Measurements from ENCODE around the gene DDX3X.
"Not testable (repeated sequence)": the region's sequence is repeated elsewhere in the genome, so short reads cannot be mapped to it uniquely, and the experiment has no call there.

Gene DDX3X

DNA sequence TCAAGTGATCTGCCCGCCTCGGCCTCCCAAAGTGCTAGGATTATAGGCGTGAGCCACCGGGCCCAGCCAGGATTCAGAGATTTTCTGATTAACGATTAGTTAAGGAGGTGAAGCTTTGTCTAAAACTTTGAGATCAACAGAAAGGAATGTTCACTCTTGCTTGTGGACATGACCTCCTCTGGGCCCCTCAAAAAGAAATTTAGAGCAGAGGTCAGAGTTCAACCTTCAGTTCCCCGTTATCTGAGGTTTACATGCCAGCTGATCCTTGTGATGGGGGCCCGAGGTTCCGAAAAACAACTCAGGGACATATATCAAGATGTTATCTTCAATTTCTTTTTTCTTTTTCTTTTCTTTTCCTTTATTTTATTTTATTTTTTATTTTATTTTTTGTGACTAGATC, 54.6 kb downstream of the DDX3X start (continued):
- TF ChIP-seq, protein P1, sequence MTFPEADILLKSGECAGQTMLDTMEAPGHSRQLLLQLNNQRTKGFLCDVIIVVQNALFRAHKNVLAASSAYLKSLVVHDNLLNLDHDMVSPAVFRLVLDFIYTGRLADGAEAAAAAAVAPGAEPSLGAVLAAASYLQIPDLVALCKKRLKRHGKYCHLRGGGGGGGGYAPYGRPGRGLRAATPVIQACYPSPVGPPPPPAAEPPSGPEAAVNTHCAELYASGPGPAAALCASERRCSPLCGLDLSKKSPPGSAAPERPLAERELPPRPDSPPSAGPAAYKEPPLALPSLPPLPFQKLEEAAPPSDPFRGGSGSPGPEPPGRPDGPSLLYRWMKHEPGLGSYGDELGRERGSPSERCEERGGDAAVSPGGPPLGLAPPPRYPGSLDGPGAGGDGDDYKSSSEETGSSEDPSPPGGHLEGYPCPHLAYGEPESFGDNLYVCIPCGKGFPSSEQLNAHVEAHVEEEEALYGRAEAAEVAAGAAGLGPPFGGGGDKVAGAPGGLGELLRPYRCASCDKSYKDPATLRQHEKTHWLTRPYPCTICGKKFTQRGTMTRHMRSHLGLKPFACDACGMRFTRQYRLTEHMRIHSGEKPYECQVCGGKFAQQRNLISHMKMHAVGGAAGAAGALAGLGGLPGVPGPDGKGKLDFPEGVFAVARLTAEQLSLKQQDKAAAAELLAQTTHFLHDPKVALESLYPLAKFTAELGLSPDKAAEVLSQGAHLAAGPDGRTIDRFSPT (tag by site-specific recombination; IDR thresholded peaks at IDR 0.05): no peak

DNA sequence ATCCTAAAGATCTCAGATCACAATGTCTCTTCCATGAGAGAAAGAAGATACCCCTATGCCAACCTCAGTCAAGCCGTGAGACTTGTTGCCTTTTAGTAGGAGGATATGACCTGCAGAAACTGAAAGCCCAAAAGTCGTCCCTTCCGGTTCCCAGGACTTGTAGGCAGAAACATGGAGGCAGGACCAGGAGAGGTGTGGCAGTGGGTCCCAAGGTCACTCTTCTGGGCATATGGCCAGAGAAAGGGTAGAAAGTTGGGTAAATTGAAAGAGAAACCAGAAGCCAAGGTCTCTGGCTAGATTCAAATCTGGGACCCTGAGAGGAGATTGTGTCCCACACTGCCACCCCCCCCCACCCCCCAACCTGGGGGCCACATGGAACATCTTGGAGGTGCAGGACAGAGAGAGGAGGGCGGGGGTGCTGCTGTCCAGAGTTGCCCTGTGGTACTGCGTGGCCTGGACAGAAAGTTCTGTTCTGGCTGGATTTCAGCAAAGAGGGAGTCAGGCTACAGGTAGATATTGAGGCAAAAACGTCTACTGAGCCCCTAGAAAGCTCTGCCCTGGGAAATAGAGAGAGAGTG, 55.4 kb downstream of the DDX3X start:
- no peaks in the 10 kb centered on the region for H3K4me1 ChIP-seq (ENCODE audit: control insufficient read depth, insufficient read depth, low read length)
- H3K4me3 ChIP-seq (ENCODE audit: low read depth, low read length): no peak overlapping the region
- no peaks in the 10 kb centered on the region for H3K36me3 ChIP-seq (ENCODE audit: control insufficient read depth in 2 of 2, insufficient read depth in 1 of 2, low read length in 2 of 2)
- no peak overlapping the region for H3K27ac ChIP-seq (ENCODE audit: extremely low read depth, low read depth, low read length)
- TF ChIP-seq ZNF221 (tag by site-specific recombination; IDR thresholded peaks at IDR 0.05; ENCODE audit: borderline replicate concordance) (no peak), ZXDB (tag by site-specific recombination; IDR thresholded peaks at IDR 0.05) (no peak), ZNF426 (tag by site-specific recombination; IDR thresholded peaks at IDR 0.05) (no peak)
- ChIA-PET POLR2A (no interaction called here), CTCF (no interaction called here)
- no peaks in the 10 kb centered on the region for H3K9me3 ChIP-seq (ENCODE audit: control insufficient read depth, insufficient read depth, low read depth, low read length)

- TF ChIP-seq SCRT2 (tag by site-specific recombination; IDR thresholded peaks at IDR 0.05): peak; percentile 46; the same call in 1 of the 2 replicates
- H3K4me3 ChIP-seq (ENCODE audit: low read depth, low read length); H3K36me3 ChIP-seq (ENCODE audit: control insufficient read depth in 2 of 2, insufficient read depth in 1 of 2, low read length in 2 of 2); H3K27ac ChIP-seq (ENCODE audit: extremely low read depth, low read depth, low read length); POLR2A ChIA-PET; CTCF ChIA-PET; H3K9me3 ChIP-seq (ENCODE audit: control insufficient read depth, insufficient read depth, low read depth, low read length); H3K4me1 ChIP-seq (ENCODE audit: control insufficient read depth, insufficient read depth, low read length): not testable (repeated sequence)
These were observed 56.6 kb downstream of the DDX3X start for GRCh38 chrX:41390576-41390975.

GRCh38 chrX:41391606-41392005, 57.6 kb downstream of the DDX3X start:
- CTCF ChIA-PET: no interaction called here
- TF ChIP-seq ZNF571 (tag by site-specific recombination; IDR thresholded peaks at IDR 0.05) (no peak), HOXA7 (CRISPR knock-in tag; IDR thresholded peaks at IDR 0.05; ENCODE audit: borderline replicate concordance) (no peak), ZBTB7A (tag by site-specific recombination; IDR thresholded peaks at IDR 0.05; ENCODE audit: low read depth) (no peak), ZNF510 (tag by site-specific recombination; IDR thresholded peaks at IDR 0.05; ENCODE audit: insufficient replicate concordance) (no peak), ZNF140 (tag by site-specific recombination; IDR thresholded peaks at IDR 0.05) (no peak), ZNF394 (tag by site-specific recombination; IDR thresholded peaks at IDR 0.05; ENCODE audit: borderline replicate concordance) (no peak), ZNF514 (tag by site-specific recombination; IDR thresholded peaks at IDR 0.05) (no peak), ZNF280C (tag by site-specific recombination; IDR thresholded peaks at IDR 0.05) (no peak), ZNF416 (tag by site-specific recombination; IDR thresholded peaks at IDR 0.05) (no peak), ZNF148 (tag by site-specific recombination; IDR thresholded peaks at IDR 0.05; ENCODE audit: borderline replicate concordance) (no peak), CTCF (tag by site-specific recombination; IDR thresholded peaks at IDR 0.05) (no peak), ZNF155 (tag by site-specific recombination; IDR thresholded peaks at IDR 0.05) (no peak), MYNN (tag by site-specific recombination; IDR thresholded peaks at IDR 0.05; ENCODE audit: borderline replicate concordance) (no peak), KLF7 (tag by site-specific recombination; IDR thresholded peaks at IDR 0.05; ENCODE audit: borderline replicate concordance) (no peak), BCL11B (tag by site-specific recombination; IDR thresholded peaks at IDR 0.05; ENCODE audit: low read depth) (no peak)

More at GRCh38 chrX:41391606-41392005, 57.6 kb downstream of the DDX3X start:
- Histone ChIP-seq H3K36me3 (ENCODE audit: control insufficient read depth in 2 of 2, insufficient read depth in 1 of 2, low read length in 2 of 2) (no peaks in the 10 kb centered on the region), H3K4me3 (ENCODE audit: low read depth, low read length) (no peak overlapping the region), H3K9me3 (ENCODE audit: control insufficient read depth, insufficient read depth, low read depth, low read length) (no peaks in the 10 kb centered on the region), H3K27ac (ENCODE audit: extremely low read depth, low read depth, low read length) (no peak overlapping the region), H3K4me1 (ENCODE audit: control insufficient read depth, insufficient read depth, low read length) (no peaks in the 10 kb centered on the region)
- POLR2A ChIA-PET: no interaction called here

Data from HEK293 (cell line).